Fibroblast of skin of right quadriceps (primary cell): Measurements from ENCODE around the gene CPXCR1.
"Not testable (repeated sequence)": the region's sequence is repeated elsewhere in the genome, so short reads cannot be mapped to it uniquely, and the experiment has no call there.

ENCODE experiments used
- DNase-seq: peaks from one replicate; pipeline ENCODE4 v3.0.0-alpha.2; 2013

Gene CPXCR1

DNA sequence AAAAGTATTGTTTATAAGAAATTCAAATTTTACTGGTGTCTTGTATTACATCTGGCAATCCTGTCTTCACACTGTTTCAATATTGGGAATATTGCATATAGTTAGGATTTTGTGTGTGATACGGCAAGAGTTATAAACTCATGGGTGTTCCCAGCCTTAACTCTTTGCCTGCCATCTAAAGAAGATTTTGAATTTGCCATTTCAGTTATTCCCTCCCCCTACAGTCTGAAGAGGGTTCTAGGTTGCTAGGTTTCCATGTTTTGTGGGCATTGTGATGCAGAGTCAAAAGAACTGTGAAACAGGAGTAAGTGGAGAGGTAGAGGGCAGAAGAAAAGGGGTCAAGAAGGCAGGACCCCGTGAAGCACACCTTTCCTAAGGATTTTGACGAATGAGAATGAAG lies at the start of gene CPXCR1:
TSS of gene CPXCR1 (plus strand) at position 301 of the 400 bp plus-strand sequence. CDS start 6,190 bp downstream, outside the sequence.
- DNase-seq = no peak

- DNase-seq = no peak
Observed at GRCh38 chrX:88735835-88736234, 11.2 kb upstream of the CPXCR1 start.

DNA sequence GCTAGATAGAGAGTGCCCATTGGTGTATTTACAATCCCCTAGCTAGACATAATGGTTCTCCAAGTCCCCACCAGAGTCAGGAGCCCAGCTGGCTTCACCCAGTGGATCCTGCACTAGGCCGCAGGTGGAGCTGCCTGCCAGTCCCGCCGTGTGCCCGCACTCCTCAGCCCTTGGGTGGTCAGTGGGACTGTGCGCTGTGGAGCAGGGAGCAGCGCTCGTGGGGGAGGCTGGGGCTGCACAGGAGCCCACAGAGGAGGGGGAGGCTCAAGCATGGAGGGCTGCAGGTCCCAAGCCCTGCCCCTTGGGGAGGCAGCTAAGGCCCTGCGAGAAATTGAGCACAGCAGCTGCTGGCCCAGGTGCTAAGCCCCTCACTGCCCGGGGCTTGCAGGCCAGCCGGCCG lies 810 bp upstream of the CPXCR1 start:
- DNase-seq = not testable (repeated sequence)

DNA sequence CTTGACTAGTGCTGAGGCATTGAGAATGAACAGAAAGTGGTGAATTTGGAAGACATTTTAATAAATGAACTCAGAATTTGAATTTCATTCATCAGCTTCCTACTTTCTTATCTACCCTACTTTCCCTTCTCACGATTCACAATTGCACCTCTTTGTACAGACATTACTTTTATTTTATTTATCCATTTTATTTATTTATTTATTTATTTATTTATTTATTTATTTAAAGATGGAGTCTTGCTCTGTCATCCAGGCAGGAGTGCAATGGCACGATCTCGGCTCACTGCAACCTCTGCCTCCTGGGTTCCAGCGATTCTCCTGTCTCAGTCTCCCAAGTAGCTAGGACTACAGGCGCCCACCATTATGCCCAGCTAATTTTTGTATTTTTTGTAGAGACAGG lies 5.3 kb downstream of the CPXCR1 start:
- DNase-seq = not testable (repeated sequence)

DNA sequence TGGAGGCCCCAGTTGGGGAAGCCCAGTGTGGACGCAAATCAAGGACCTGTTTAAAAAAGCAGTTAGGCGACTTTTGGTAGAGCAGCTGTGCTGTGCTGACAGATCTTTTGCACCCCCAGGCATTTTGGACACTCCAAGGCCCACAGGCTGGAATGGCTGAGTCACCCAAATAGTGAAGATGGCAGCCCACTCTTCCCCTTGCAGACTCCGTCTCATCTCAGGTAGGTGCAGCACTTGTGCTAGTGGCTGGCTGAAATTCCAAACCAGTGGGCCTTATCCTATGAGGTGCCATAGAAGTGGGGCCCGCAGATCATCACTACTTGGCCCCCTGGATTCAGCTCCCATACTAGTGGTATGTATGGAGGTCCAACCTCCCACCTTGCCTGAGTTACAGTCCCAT lies 42.8 kb downstream of the CPXCR1 start:
- DNase-seq = no peak
